Adrenal gland (tissue), 5 donors: Measurements from ENCODE around the gene KCNC2.

ENCODE experiments used
- CTCF ChIP-seq, 6 experiments: fragments of 450-650 bp in 4 of 6; fragments of 200-600 bp in 2 of 6; sonication (generic) in 1 of 6; IDR thresholded peaks; 1 replicate in 5 of 6; 2 replicates in 1 of 6; pipeline versions ENCODE4 v1.5.1 to v1.8.0; 2016 to 2021; ENCODE audit warnings: antibody characterized with exemption in 6 of 6, mild to moderate bottlenecking in 2 of 6, moderate library complexity in 1 of 6
- POLR2A ChIP-seq, 2 donors: fragments of 450-650 bp; IDR thresholded peaks; one replicate each; pipeline ENCODE4 v1.6.1; 2017; ENCODE audit warnings: antibody characterized with exemption in 2 of 2, mild to moderate bottlenecking in 2 of 2, moderate library complexity in 1 of 2
- donor health status: DM: no; HTN: no; CAD: no.

GRCh38 chr12:75245108-75245507 lies 35.5 kb upstream of the KCNC2 start:
- TF ChIP-seq CTCF (IDR thresholded peaks at IDR 0.05) (no peak), POLR2A (IDR thresholded peaks at IDR 0.05) (no peak)
